LNCAP (cell line): ENCODE measurements around the gene BRMS1L.

Source experiments
- CTCF ChIP-seq: fragments of 450-650 bp; IDR thresholded peaks from 2 replicates; pipeline ENCODE4 v1.5.1; 2017; ENCODE audit warnings: mild to moderate bottlenecking

Gene BRMS1L

GRCh38 chr14:35806006-35806907 lies 19.9 kb upstream of the BRMS1L start:
- TF ChIP-seq CTCF: no peak

GRCh38 chr14:35807131-35807961 lies 18.8 kb upstream of the BRMS1L start:
- TF ChIP-seq CTCF: no peak

- TF ChIP-seq CTCF: no peak
Measured at GRCh38 chr14:35808076-35808637, 18.0 kb upstream of the BRMS1L start.

- TF ChIP-seq CTCF: peak; percentile 42; the same call in 1 of the 2 replicates
Measured at GRCh38 chr14:35808638-35809563, 17.2 kb upstream of the BRMS1L start, which contains the start of gene RALGAPA1. TSS of gene RALGAPA1 (minus strand) at chr14:35809295. CDS start at chr14:35808835, 460 bp downstream.

- no peak for TF ChIP-seq CTCF
Measured at GRCh38 chr14:35809597-35809996, 16.5 kb upstream of the BRMS1L start.

- TF ChIP-seq CTCF: no peak
Measured at GRCh38 chr14:35810963-35811362, 15.2 kb upstream of the BRMS1L start.
